Stomach (tissue), 9 donors: ENCODE measurements around the gene TNNI3. TPM values are rescaled to one million over a fixed set of nuclear protein-coding genes. Genes with fewer than 3 reads are reported as not detected.

Experiments used
- DNase-seq, 2 donors: peaks; one replicate each; pipeline versions ENCODE4 v3.0.0 to v3.0.0-alpha.2; 2013 to 2019
- H3K27ac ChIP-seq, 5 donors: fragments of 200-600 bp in 4 of 5; sonication (generic) in 4 of 5; one replicate each; pipeline ENCODE4 v1.5.1; 2013 to 2019; ENCODE audit warnings: mild to moderate bottlenecking in 1 of 5, moderate library complexity in 1 of 5
- H3K27me3 ChIP-seq, 3 donors: fragments of 200-600 bp; sonication (generic); one replicate each; pipeline ENCODE4 v1.5.1; 2017 to 2019; ENCODE audit warnings: mixed run types in 1 of 3
- H3K36me3 ChIP-seq, 4 donors: fragments of 200-600 bp; sonication (generic); 1 replicate in 3 of 4; 2 replicates in 1 of 4; pipeline ENCODE4 v1.5.1; 2016 to 2019
- H3K4me1 ChIP-seq, 4 donors: fragments of 200-600 bp; sonication (generic); one replicate each; pipeline ENCODE4 v1.5.1; 2016 to 2019
- H3K4me3 ChIP-seq, 4 donors: fragments of 200-600 bp; sonication (generic) in 3 of 4; one replicate each; pipeline ENCODE4 v1.5.1; 2016 to 2019; ENCODE audit warnings: mild to moderate bottlenecking in 1 of 4
- H3K9me3 ChIP-seq, 4 donors: fragments of 200-600 bp; sonication (generic); one replicate each; pipeline ENCODE4 v1.5.1; 2016 to 2019
- CTCF ChIP-seq, 7 experiments: fragments of 450-650 bp in 4 of 7; fragments of 200-600 bp in 3 of 7; sonication (generic) in 3 of 7; IDR thresholded peaks; one replicate each; pipeline ENCODE4 v1.5.1; 2016 to 2019; ENCODE audit warnings: antibody characterized with exemption in 7 of 7, control low read depth in 2 of 7, mild to moderate bottlenecking in 1 of 7
- EP300 ChIP-seq: sonication (generic); formaldehyde crosslinking; IDR thresholded peaks from one replicate; pipeline ENCODE4 v1.6.1; 2017; ENCODE audit warnings: antibody characterized with exemption
- POLR2A ChIP-seq, 4 donors: fragments of 450-650 bp; IDR thresholded peaks; one replicate each; pipeline ENCODE4 v1.6.1; 2016; ENCODE audit warnings: antibody characterized with exemption in 4 of 4, control low read depth in 2 of 4, mild to moderate bottlenecking in 1 of 4, moderate library complexity in 1 of 4
- POLR2AphosphoS5 ChIP-seq, 3 donors: sonication (generic); formaldehyde crosslinking; IDR thresholded peaks; one replicate each; pipeline ENCODE4 v1.6.1; 2016; ENCODE audit warnings: antibody characterized with exemption in 3 of 3
- WGBS, 5 donors: extraction: QIAGEN DNeasy Blood & Tissue Kit in 3 of 5; methylation state at CpG; one replicate each; pipeline versions ENCODE4 v1.1.5 to v1.1.7; 2013 to 2018; 5-methylcytosine and 5-hydroxymethylcytosine counted together
- intact Hi-C: fragments of 100-400 bp; cut with DNase I; formaldehyde crosslinking; loops from one replicate; pipeline ENCODE4 v1.15.1; 2023; ENCODE audit warnings: low total_unique reads
- polyA plus RNA-seq, 3 donors: library from polyadenylated mRNA; stranded (reverse); fragments of 200-250 nt; gene quantifications; one replicate each; pipeline ENCODE4 v1.2.3, GENCODE V29; 2013
- total RNA-seq, 5 donors: library from RNA; depleted of rRNA; stranded (reverse); fragments of >200 nt; gene quantifications; one replicate each; pipeline versions ENCODE4 v1.1.0 to v1.2.3, GENCODE V29; 2014 to 2016
- donor health status: healthy with polysubstance abuse.
- donor health status: Bipolar disorder and iron deficiency.
- donor health status: healthy.

Gene TNNI3
- total and polyA plus RNA-seq, 8 donors: 4.2 to 14.1 (median 7.8) TPM; not detected in 5

GRCh38 chr19:55198651-55199050 lies 41.1 kb upstream of the TNNI3 start:
- H3K27ac ChIP-seq: no peak overlapping the region
- intact Hi-C loops: no loop called here
- no peak for DNase-seq
- H3K4me3 ChIP-seq: no peak overlapping the region
- no peaks in the 10 kb centered on the region for H3K9me3 ChIP-seq
- H3K36me3 ChIP-seq: peaks cover 0 to 86% (median 40%) of the 10 kb centered on the region in 4 donors
- TF ChIP-seq POLR2AphosphoS5 (IDR thresholded peaks at IDR 0.05) (no peak), CTCF (IDR thresholded peaks at IDR 0.05) (no peak), EP300 (no peak), POLR2A (IDR thresholded peaks at IDR 0.05) (no peak)
- H3K4me1 ChIP-seq: no peaks in the 10 kb centered on the region
- WGBS, 5 donors: 65 to 77% (median 74%) methylated on average over 2 to 5 of the region's 5 CpGs
- H3K27me3 ChIP-seq: peaks cover 0 to 43% (median 0%) of the 10 kb centered on the region in 3 donors

GRCh38 chr19:55197528-55197927 lies 40.0 kb upstream of the TNNI3 start:
- Histone ChIP-seq H3K4me1 (no peaks in the 10 kb centered on the region), H3K9me3 (no peaks in the 10 kb centered on the region), H3K36me3 (peaks cover 0 to 89% (median 40%) of the 10 kb centered on the region in 4 donors), H3K27ac (no peak overlapping the region), H3K27me3 (peaks cover 0 to 54% (median 0%) of the 10 kb centered on the region in 3 donors), H3K4me3 (no peak overlapping the region)
- intact Hi-C loops: no loop called here
- DNase-seq: no peak
- TF ChIP-seq POLR2AphosphoS5 (IDR thresholded peaks at IDR 0.05): no peak
- TF ChIP-seq CTCF (IDR thresholded peaks at IDR 0.05): no peak
- no peak for TF ChIP-seq POLR2A (IDR thresholded peaks at IDR 0.05)
- TF ChIP-seq EP300: no peak
- WGBS, 5 donors: 56 to 73% (median 72%) methylated on average over 4 of the region's 4 CpGs

GRCh38 chr19:55196803-55197202 lies 39.3 kb upstream of the TNNI3 start:
- TF ChIP-seq EP300 (no peak), POLR2AphosphoS5 (IDR thresholded peaks at IDR 0.05) (no peak), POLR2A (IDR thresholded peaks at IDR 0.05) (no peak), CTCF (IDR thresholded peaks at IDR 0.05) (no peak)
- no peak for DNase-seq
- Histone ChIP-seq H3K27ac (no peak overlapping the region), H3K4me3 (no peak overlapping the region), H3K9me3 (no peaks in the 10 kb centered on the region), H3K4me1 (no peaks in the 10 kb centered on the region), H3K36me3 (peaks cover 0 to 89% (median 37%) of the 10 kb centered on the region in 4 donors), H3K27me3 (peaks cover 0 to 60% (median 0%) of the 10 kb centered on the region in 3 donors)
- intact Hi-C loops: no loop called here
- 87 to 93% (median 88%) methylated on average over 10 of the region's 10 CpGs for WGBS, 5 donors

- Histone ChIP-seq H3K27ac (no peak overlapping the region), H3K4me3 (no peak overlapping the region), H3K27me3 (peaks cover 0 to 50% (median 0%) of the 10 kb centered on the region in 3 donors), H3K4me1 (no peaks in the 10 kb centered on the region), H3K9me3 (no peaks in the 10 kb centered on the region), H3K36me3 (peaks cover 0 to 60% (median 23%) of the 10 kb centered on the region in 4 donors)
- DNase-seq: no peak
- intact Hi-C loops: no loop called here
- TF ChIP-seq POLR2A (IDR thresholded peaks at IDR 0.05) (no peak), POLR2AphosphoS5 (IDR thresholded peaks at IDR 0.05) (no peak), CTCF (IDR thresholded peaks at IDR 0.05) (no peak), EP300 (no peak)
- 73 to 86% (median 83%) methylated on average over 12 of the region's 12 CpGs for WGBS, 5 donors
These were observed 35.9 kb upstream of the TNNI3 start for GRCh38 chr19:55193481-55193880.
